H7 (cell line): ENCODE data around the gene TMEM40. TPM values are rescaled to one million over a fixed set of nuclear protein-coding genes. Genes with fewer than 3 reads are reported as not detected.

Experiments
- DNase-seq: peaks from one replicate; pipeline ENCODE4 v3.0.0; 2012
- H3K27me3 ChIP-seq: 2 replicates; pipeline ENCODE4 v1.6.0; 2011; ENCODE audit warnings: mild to moderate bottlenecking, low read length; ENCODE audit not compliant: control insufficient read depth, insufficient read depth
- H3K36me3 ChIP-seq: replicated peaks from 2 replicates; pipeline ENCODE4 v1.5.1; 2011; ENCODE audit warnings: low read length; ENCODE audit not compliant: control insufficient read depth, insufficient read depth
- H3K4me3 ChIP-seq: 2 replicates; pipeline ENCODE4 v1.5.1; 2011; ENCODE audit warnings: low read depth, mild to moderate bottlenecking, control low read depth, low read length, moderate library complexity; ENCODE audit not compliant: insufficient read depth
- total RNA-seq: library from RNA; depleted of rRNA; stranded (reverse); fragments of >200 nt; shearing (Covaris generic); gene quantifications from 2 replicates; pipeline ENCODE4 v1.2.3, GENCODE V29; 2014

TMEM40 gene
- total RNA-seq, 1 experiment from 2014 or later, result not detected

DNA sequence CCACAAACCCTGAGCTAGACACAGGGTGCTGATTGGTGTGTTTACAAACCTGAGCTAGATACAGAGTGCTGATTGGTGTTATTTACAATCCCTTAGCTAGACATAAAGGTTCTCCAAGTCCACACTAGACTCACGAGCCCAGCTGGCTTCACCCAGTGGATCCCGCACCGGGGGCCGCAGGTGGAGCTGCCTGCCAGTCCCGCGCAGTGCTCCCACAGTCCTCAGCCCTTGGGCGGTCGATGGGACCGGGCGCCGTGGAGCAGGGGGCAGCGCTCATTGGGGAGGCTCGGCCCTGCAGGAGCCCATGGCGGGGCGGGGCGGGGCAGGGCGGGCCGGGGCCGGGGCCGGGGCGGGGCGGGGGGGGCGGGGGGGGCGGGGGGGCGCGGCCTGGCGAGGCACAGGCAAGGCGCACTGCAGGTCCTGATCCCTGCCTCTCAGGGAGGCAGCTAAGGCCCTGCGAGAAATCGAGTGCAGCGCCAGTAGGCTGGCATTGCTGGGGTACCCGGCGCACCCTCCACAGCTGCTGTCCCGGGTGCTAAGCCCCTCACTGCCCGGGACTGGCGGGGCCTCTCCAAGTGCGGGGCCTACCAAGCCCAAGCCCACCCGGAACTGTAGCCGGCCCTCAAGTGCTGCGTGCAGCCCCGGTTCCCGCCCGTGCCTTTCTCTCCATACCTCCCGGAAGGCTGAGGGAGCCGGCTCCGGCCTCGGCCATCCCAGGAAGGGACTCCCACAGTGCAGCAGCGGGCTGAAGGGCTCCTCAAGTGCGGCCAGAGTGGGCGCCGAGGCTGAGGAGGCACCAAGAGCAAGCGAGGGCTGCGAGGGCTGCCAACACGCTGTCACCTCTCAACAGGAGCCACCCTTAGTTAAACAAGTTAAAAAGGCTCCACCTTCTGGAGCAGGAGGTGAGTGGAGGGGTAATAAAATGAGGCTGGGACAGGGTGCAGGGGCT, 9.8 kb upstream of the TMEM40 start:
- DNase-seq, result peak; percentile 72
- Histone ChIP-seq H3K36me3 (no peaks in the 10 kb centered on the region), H3K27me3 (no peaks in the 10 kb centered on the region; the same call in 1 of the 2 replicates), H3K4me3 (peak overlapping the region; percentile 40; the same call in 1 of the 2 replicates)

DNA sequence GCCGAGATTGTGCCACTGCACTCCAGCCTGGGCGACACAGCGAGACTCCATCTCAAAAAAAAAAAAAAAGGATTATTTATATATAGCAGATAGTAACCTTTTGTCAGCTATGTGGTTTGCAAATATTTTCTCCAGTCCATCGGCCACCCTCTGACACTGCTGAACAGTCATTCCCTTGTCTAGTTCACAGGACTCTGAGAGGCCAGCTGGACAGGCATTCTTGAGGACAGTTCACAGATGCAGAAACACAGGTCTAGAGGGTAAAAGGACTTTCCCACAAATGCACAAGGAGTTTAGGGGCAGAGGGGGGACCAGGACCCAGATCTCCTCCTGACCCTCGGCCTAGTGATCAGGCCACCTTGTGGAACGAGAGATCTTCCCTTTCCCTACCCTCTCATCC, 7.5 kb upstream of the TMEM40 start:
- H3K36me3 ChIP-seq, result no peaks in the 10 kb centered on the region
- H3K27me3 ChIP-seq, result no peaks in the 10 kb centered on the region
- H3K4me3 ChIP-seq, result no peak overlapping the region
- no peak for DNase-seq

DNA sequence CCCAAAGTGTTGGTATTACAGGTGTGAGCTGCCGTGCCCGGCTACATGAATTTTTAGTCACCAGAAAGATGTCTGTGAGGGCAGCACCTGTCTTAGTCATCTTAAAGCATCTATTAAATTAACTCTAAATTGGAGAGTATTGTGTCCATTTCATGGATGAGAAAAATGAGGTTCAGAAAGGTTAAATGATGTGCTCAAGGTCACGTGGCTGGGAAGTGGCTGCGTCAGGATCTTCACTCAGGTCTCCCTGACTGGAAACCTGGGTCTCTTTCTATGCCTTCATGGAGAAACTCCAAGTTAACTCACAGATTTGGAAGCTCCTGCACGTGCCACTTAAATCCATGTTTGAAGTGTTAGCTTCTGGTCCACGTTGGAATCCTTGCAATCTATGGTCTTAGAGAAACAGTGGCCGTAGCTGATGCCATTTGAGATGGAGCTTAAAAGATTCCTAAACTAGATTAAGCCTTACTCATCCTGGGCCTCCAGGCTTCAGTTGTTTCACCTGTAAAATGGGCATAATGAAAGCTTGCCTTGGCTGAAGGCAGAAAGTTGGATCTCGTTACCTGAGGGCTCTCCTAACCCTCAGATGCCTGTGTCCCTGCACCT, 5.2 kb upstream of the TMEM40 start:
- no peak for DNase-seq
- H3K36me3 ChIP-seq, result no peaks in the 10 kb centered on the region
- no peaks in the 10 kb centered on the region for H3K27me3 ChIP-seq
- H3K4me3 ChIP-seq, result no peak overlapping the region

DNA sequence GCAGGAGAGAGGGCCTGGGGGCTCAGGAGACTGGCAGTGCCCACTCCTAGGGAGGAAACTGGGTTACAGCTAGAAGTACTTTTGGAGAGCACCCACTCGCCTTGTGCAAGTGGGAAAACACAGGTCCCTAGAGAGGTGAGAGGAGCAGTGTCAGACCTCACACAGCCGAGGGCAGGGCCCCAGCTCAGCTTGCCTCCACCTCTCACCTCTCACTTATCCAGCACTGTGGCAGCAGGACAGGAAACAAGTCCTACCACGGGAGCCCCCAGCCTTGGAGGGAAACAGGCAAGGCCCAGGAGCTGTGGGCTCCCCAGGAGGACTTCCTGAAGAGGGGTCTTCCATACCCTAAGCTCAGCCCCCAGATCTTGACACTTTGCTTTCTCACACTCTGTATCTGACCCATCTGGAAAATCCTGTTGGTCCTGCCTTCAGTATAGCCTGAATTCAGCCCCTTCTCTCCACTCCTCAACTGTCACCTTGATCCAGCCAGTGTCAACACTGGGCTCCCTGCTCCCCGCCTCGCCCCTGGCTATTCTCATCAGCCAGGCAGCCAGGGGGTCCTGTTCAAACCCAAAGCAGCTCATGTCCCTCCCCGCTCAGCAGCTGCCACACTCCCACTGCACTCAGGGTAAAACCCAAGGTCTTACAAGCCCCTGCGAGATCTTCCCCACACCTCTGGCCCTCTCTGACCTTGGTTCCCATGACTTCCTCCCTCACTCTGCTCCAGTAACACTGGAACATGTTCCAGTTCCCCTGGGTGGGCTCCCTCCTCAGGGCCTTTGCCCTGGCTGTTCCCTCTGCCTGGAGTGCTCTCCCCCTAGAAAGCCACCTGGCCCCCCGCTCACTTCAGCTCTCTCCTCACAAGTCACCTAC, 870 bp upstream of the TMEM40 start:
- Histone ChIP-seq H3K27me3 (no peaks in the 10 kb centered on the region), H3K36me3 (no peaks in the 10 kb centered on the region), H3K4me3 (no peak overlapping the region)
- DNase-seq, result no peak

DNA sequence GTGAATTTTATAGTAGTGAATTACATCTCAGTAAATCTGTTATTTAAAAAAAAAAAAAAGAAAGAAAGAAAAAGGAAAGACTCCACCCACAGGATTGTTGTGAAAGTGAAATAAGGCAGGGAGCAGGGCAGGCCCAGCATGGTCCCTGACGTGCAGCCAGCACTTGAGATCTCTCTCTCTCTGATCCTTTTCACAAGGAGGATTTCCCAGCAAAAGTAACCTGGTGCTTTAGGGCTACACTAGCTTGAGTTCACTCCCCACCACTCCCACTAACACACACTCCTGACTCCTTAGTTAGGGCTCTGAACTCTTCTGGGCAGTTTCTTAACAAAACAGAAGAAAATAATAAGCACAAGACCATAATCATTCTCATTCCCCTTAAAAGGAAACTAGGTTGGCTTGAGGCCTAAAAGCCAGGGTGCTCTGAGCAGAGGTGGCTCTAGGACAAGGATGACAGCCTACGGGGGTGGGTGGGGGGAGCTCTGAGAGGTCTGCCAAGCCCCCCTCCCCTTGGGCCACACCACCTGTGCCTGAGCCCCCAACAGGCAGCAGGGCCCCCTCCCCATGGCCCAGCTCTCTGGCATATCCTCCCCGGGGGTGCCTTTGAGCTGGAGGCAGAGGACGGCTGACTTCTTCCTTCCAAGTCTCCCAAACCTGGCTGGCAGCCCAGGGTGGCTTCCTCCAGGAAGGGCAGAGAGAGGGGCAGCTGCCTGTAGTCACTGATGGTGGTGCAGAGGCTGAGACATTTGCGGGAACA, 856 bp downstream of the TMEM40 start:
- no peaks in the 10 kb centered on the region for H3K36me3 ChIP-seq
- H3K27me3 ChIP-seq, result no peaks in the 10 kb centered on the region
- no peak overlapping the region for H3K4me3 ChIP-seq
- DNase-seq, result peak; percentile 63

DNA sequence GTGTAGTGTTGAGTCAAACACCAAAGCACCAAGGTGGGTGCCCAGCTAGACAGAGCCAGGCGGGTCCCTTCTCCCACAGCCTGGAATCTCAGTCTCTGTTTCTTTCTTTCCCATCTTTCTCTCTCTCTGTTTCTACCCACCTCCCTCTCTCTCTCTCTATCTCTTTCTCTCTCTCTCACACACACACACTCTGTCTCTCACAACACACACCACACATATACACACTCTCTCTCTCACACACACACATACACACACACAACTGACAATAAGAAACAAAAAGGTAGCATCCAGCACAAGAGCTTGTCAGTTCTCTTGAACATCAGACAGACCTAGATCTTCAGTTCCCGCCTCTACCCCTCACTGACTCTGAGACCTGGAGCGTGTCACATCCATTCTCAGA, 2.4 kb downstream of the TMEM40 start:
- H3K27me3 ChIP-seq, result no peaks in the 10 kb centered on the region
- no peaks in the 10 kb centered on the region for H3K36me3 ChIP-seq
- DNase-seq, result no peak
- H3K4me3 ChIP-seq, result no peak overlapping the region

DNA sequence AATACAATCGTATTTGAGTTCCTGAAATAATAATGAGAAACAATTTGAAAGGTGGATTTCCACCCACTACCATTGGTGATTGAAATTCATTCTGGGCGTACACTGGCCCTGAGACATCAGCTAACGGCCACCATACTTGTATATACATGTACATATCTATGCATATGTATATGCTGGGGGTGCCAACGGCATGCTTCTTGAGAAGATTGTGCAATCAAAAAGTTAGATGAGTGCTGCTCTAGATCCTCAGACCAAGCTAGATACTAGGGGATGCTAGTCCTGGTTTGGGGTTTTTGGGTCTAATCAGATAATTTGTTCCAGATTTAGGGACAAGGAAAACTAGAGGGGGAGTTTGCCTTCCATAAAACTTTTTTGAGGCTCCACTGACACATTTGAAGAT, 2.9 kb downstream of the TMEM40 start:
- no peak overlapping the region for H3K4me3 ChIP-seq
- no peak for DNase-seq
- no peaks in the 10 kb centered on the region for H3K27me3 ChIP-seq
- no peaks in the 10 kb centered on the region for H3K36me3 ChIP-seq

DNA sequence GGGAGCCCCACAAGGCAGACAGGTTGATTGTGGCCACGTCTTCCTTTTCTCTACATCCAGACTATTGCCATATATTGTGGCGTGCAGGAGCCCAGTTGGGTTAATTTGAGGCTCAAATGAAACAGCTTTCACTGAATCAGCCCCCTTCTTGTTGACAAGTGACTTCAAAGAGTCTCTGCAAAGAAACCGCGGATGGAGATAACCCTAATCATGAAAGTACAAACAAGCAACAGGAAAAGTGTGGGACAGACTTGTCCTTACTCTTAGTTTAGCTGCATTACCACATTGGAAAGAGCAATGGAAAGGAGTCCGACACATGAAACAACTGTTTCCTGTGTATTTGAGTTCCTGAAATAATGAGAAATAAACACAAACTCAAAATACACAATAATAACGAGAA, 3.3 kb downstream of the TMEM40 start:
- no peak overlapping the region for H3K4me3 ChIP-seq
- H3K36me3 ChIP-seq, result no peaks in the 10 kb centered on the region
- DNase-seq, result no peak
- H3K27me3 ChIP-seq, result no peaks in the 10 kb centered on the region

DNA sequence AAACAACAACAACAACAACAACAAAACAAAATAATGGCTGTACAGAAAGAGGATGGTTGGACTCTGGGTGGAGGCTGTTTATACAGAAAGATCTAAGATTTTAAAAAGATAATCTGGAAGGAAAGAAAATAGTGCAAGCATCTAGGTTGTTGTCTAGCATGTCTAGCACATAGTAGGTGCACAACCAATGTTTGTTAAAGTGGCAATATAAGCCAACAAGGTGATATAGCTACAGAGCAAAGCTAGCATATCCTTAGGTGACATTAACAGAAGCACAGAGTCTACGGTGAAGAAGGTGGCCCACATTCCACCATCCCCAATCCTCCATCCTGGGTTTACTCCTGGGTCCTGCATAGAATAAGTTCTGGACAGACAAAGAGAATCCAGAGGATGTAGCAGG, 4.7 kb downstream of the TMEM40 start:
- H3K4me3 ChIP-seq, result no peak overlapping the region
- no peaks in the 10 kb centered on the region for H3K27me3 ChIP-seq
- H3K36me3 ChIP-seq, result no peaks in the 10 kb centered on the region
- DNase-seq, result no peak

DNA sequence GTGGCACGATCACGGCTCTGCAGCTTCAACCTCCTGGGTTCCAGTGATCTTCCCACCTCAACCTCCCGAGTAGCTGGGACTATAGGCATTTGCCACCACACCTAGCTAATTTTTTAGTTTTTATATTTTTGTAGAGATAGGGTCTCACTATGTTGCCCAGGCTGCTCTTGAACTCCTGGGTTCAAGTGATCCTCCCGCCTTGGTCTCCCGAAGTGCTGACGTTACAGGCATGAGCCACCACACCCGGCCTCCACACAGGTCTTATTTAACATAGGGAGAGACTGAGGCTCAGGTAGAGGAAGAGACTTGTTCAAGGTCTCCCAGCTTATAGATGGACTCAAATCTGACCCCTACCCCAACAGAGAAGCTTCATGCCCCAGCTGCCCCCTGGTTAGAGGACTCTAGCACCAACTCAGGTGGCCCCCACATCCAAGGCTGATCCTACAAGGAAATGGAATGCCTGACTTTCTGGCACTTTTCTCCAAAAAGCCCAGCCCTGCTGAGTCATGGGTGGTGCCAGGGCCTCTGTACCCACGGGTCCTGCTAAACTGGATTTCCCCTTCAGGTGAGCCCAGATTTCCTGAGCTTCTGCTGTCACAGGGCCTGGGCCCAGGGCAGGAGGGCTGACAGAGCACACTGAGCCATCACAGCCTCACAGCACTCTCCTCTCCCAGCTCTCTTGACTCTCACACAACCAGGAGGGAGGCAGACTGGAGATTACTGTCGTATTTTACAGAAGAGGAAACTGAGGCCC, 5.6 kb downstream of the TMEM40 start:
- DNase-seq, result no peak
- Histone ChIP-seq H3K27me3 (no peaks in the 10 kb centered on the region), H3K4me3 (no peak overlapping the region), H3K36me3 (no peaks in the 10 kb centered on the region)

DNA sequence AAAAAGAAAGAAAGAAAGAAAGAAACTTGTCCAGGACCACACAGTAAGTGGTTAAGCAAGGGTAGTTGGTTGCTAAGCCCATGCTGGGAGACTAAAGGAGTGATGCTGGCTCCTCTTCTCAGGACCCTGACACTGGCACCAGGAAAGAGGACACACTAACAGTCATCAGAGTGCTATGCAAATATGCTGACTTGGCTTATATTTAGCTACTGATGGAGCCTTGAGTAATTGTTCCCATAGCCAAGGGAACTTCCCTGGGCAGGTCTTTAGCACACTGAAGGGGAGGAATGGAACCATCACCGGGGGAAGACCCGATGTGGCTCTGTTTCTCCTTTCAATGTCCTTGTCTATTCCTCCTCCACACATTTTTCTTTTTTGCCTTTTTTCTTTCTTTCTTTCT, 6.2 kb downstream of the TMEM40 start:
- Histone ChIP-seq H3K36me3 (no peaks in the 10 kb centered on the region), H3K27me3 (no peaks in the 10 kb centered on the region), H3K4me3 (no peak overlapping the region)
- DNase-seq, result no peak

DNA sequence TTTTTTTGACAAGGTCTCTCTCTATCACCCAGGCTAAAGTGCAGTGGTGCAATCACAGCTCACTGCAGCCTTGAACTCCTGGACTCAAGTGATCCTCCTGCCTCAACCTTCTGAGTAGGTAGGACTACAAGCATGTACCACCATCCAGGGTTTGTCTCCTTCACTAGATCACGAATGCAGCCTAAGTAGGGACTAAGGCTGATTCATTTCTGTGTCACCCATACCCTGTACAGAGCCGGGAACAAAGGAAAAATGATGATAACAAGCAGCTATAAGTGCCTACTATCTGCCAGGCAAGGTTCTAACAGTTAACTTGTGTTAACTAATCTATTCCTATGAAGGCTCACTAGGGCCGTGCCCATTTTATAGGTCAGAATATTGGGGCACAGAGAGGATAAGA, 7.0 kb downstream of the TMEM40 start:
- DNase-seq, result no peak
- Histone ChIP-seq H3K36me3 (no peaks in the 10 kb centered on the region), H3K27me3 (no peaks in the 10 kb centered on the region), H3K4me3 (no peak overlapping the region)

DNA sequence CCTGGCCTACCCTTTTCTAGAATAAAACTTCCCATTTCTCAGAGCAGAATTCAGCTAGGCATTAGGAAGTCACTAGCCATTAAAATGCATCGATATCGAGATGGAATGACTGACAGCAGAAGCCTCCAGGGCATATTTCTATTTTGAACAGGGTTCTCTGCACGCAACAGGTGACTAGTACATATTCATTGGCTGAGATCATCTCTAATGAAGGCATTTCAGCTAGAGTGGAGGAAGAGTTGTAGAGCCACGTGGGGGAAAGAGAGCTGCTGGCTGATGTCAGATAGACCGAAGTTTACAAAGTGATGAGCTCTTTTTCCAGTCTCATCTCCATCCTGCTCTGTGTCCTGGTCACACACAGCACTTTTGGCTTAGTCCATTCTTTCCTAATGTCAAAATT, 7.5 kb downstream of the TMEM40 start:
- no peak for DNase-seq
- Histone ChIP-seq H3K27me3 (no peaks in the 10 kb centered on the region), H3K36me3 (no peaks in the 10 kb centered on the region), H3K4me3 (no peak overlapping the region)
